Neural progenitor cell (in vitro differentiated cells): ENCODE measurements around the gene FAM3B. TPM values are rescaled to one million over a fixed set of nuclear protein-coding genes. Genes with fewer than 3 reads are reported as not detected.

Experiments used
- DNase-seq: peaks from one replicate; pipeline ENCODE4 v3.0.0-alpha.2; 2016; ENCODE audit warnings: low spot score
- H2AFZ ChIP-seq: fragments of 200-600 bp; sonication (generic); replicated peaks from 2 replicates; pipeline ENCODE4 v1.6.1; 2016; ENCODE audit warnings: antibody characterized with exemption
- H3F3A ChIP-seq: fragments of 200-600 bp; sonication (generic); 2 replicates; pipeline ENCODE4 v1.6.1; 2016; ENCODE audit warnings: antibody characterized with exemption, low read depth
- H3K27ac ChIP-seq: fragments of 200-600 bp; sonication (generic); 2 replicates; pipeline ENCODE4 v1.5.1; 2016; ENCODE audit warnings: mild to moderate bottlenecking
- H3K27me3 ChIP-seq: fragments of 200-600 bp; sonication (generic); 2 replicates; pipeline ENCODE4 v1.6.1; 2016; ENCODE audit warnings: mild to moderate bottlenecking, moderate library complexity
- H3K36me3 ChIP-seq: fragments of 200-600 bp; sonication (generic); 2 replicates; pipeline ENCODE4 v1.5.1; 2016
- H3K4me1 ChIP-seq: fragments of 200-600 bp; sonication (generic); 2 replicates; pipeline ENCODE4 v1.6.1; 2016; ENCODE audit warnings: mixed run types
- H3K4me2 ChIP-seq: fragments of 200-600 bp; sonication (generic); 2 replicates; pipeline ENCODE4 v1.6.1; 2016
- H3K4me3 ChIP-seq: fragments of 200-600 bp; sonication (generic); 2 replicates; pipeline ENCODE4 v1.5.1; 2016
- H3K79me2 ChIP-seq: fragments of 200-600 bp; sonication (generic); 2 replicates; pipeline ENCODE4 v1.6.1; 2016; ENCODE audit warnings: low read depth
- H3K9ac ChIP-seq: fragments of 200-600 bp; sonication (generic); 2 replicates; pipeline ENCODE4 v1.6.1; 2016
- H3K9me3 ChIP-seq: fragments of 200-600 bp; sonication (generic); 2 replicates; pipeline ENCODE4 v1.5.1; 2016; ENCODE audit warnings: low read depth
- H4K20me1 ChIP-seq: fragments of 200-600 bp; sonication (generic); 2 replicates; pipeline ENCODE4 v1.6.1; 2016; ENCODE audit warnings: low read depth
- H3K27ac Mint-ChIP-seq: 3 replicates; pipeline ENCODE4 v1.8.0; 2021; ENCODE audit warnings: mixed read lengths
- H3K27me3 Mint-ChIP-seq: 2 replicates; pipeline ENCODE4 v1.8.0; 2022; ENCODE audit warnings: low read depth, mild to moderate bottlenecking, inconsistent platforms, moderate library complexity, mixed read lengths; ENCODE audit not compliant: insufficient read depth
- H3K36me3 Mint-ChIP-seq: 3 replicates; pipeline ENCODE4 v1.8.0; 2021; ENCODE audit warnings: mixed read lengths
- H3K4me1 Mint-ChIP-seq: 3 replicates; pipeline ENCODE4 v1.8.0; 2021; ENCODE audit warnings: mixed read lengths
- H3K4me3 Mint-ChIP-seq: 3 replicates; pipeline ENCODE4 v1.8.0; 2021; ENCODE audit warnings: mild to moderate bottlenecking, moderate library complexity, mixed read lengths
- H3K9me3 Mint-ChIP-seq: 3 replicates; pipeline ENCODE4 v1.8.0; 2020; ENCODE audit warnings: mixed read lengths
- CTCF ChIP-seq: fragments of 200-600 bp; sonication (generic); IDR thresholded peaks from 2 replicates; pipeline ENCODE4 v1.5.1; 2017; ENCODE audit warnings: antibody characterized with exemption, mild to moderate bottlenecking
- EZH2 ChIP-seq: fragments of 200-600 bp; sonication (generic); IDR thresholded peaks from 2 replicates; pipeline ENCODE4 v1.6.1; 2017; ENCODE audit warnings: antibody characterized with exemption, mild to moderate bottlenecking, moderate library complexity
- EZH2phosphoT487 ChIP-seq: fragments of 200-600 bp; sonication (generic); IDR thresholded peaks from 2 replicates; pipeline ENCODE4 v1.6.1; 2017; ENCODE audit warnings: antibody characterized with exemption
- total RNA-seq: library from RNA; depleted of rRNA; stranded (reverse); fragments of >200 nt; gene quantifications from 2 replicates; pipeline ENCODE4 v1.2.3, GENCODE V29; 2015; ENCODE audit warnings: low replicate concordance

The FAM3B gene
- total RNA-seq, 1 donor from 2014 or later = not detected

DNA sequence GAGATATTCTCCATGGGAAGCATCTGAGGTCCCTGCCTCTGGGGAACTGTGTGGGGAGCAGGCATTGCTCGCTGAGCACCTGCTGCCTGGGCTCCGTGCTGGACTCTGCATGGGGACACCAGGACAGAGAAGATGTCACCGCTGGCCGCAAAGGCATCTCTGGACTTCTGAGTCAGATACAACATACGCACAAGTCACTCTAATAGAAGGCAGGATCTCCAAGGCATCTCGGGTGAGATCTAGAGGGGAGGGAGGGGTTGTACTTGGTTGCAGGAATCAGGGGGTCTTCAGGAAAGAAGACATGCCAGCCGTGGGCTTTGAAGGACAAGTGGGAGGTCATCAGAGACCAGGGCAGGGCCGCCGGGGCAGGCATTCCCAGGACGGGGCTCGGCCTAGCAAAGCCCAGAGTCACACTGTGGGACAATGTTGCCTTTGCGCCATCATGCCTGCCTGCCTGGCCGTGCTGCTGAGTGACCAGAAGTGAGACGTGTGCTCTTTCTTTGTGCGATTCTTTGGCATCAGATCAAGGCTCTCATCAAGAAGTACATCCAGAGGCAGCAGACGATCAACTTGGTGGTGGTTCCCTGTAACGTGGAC is 73.5 kb downstream of the FAM3B start:
- H3K4me1 ChIP-seq = no peaks in the 10 kb centered on the region
- no peak overlapping the region for H2AFZ ChIP-seq
- DNase-seq = no peak
- Mint-ChIP-seq H3K4me3 (no peak overlapping the region), H3K27me3 (peaks cover 4% of the 10 kb centered on the region), H3K9me3 (peaks cover 2% of the 10 kb centered on the region), H3K4me1 (no peaks in the 10 kb centered on the region), H3K27ac (no peak overlapping the region), H3K36me3 (no peaks in the 10 kb centered on the region)
- H3K4me2 ChIP-seq = no peak overlapping the region
- no peaks in the 10 kb centered on the region for H3K9me3 ChIP-seq
- no peaks in the 10 kb centered on the region for H3K27me3 ChIP-seq
- H3K36me3 ChIP-seq = no peaks in the 10 kb centered on the region
- no peak overlapping the region for H3K27ac ChIP-seq
- H3K79me2 ChIP-seq = no peaks in the 10 kb centered on the region
- H3K4me3 ChIP-seq = no peak overlapping the region
- TF ChIP-seq CTCF (no peak), EZH2phosphoT487 (no peak), EZH2 (no peak)
- H3K9ac ChIP-seq = no peak overlapping the region
- H3F3A ChIP-seq = no peaks in the 10 kb centered on the region
- H4K20me1 ChIP-seq = no peaks in the 10 kb centered on the region

DNA sequence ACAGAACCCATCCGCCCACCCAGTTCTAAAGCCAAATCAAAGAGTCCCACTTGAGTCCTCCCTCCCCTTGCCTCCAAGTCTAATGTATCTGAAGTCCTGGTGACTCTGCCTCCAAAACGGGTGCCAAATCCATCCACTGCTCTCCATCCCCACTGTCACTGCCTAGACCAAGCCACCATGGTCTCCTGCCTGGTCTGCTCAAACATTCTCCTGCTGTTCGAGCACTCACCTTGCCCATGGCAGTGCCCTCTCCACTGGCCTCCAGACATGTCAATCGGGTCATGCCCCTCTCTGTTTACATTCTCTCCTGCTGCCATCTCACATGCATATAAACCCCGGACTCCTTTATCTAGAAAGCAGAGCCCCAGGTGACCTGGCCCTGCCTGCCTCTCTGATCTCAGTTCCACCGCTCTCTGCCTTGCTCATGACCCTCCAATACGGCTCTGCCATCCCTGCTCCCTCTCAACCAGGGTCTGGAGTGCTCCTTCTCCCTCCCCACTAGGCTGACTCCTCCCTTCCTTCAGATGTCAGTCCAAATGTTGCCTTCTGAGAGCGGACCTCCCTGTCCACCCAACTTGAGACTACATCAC is 77.4 kb downstream of the FAM3B start:
- Histone ChIP-seq H3F3A (no peaks in the 10 kb centered on the region), H3K27ac (no peak overlapping the region), H3K36me3 (no peaks in the 10 kb centered on the region), H2AFZ (no peak overlapping the region), H3K79me2 (no peaks in the 10 kb centered on the region), H3K4me1 (no peaks in the 10 kb centered on the region), H3K4me2 (no peak overlapping the region), H3K9me3 (no peaks in the 10 kb centered on the region), H3K27me3 (no peaks in the 10 kb centered on the region), H3K4me3 (no peak overlapping the region), H4K20me1 (no peaks in the 10 kb centered on the region), H3K9ac (no peak overlapping the region)
- Mint-ChIP-seq H3K27me3 (peaks cover 6% of the 10 kb centered on the region), H3K4me1 (no peaks in the 10 kb centered on the region), H3K4me3 (peak overlapping the region; percentile 4), H3K36me3 (no peaks in the 10 kb centered on the region), H3K9me3 (peaks cover 2% of the 10 kb centered on the region), H3K27ac (no peak overlapping the region)
- DNase-seq = no peak
- TF ChIP-seq EZH2phosphoT487 = no peak
- TF ChIP-seq EZH2 = no peak
- no peak for TF ChIP-seq CTCF

GRCh38 chr21:41396558-41397075 is 80.0 kb downstream of the FAM3B start:
- H3K9me3 ChIP-seq = no peaks in the 10 kb centered on the region
- no peaks in the 10 kb centered on the region for H3K9me3 Mint-ChIP-seq
- H3K27ac Mint-ChIP-seq = no peak overlapping the region
- no peak overlapping the region for H3K9ac ChIP-seq
- no peaks in the 10 kb centered on the region for H3K79me2 ChIP-seq
- no peaks in the 10 kb centered on the region for H3F3A ChIP-seq
- DNase-seq = no peak
- H3K27me3 Mint-ChIP-seq = peaks cover 14% of the 10 kb centered on the region
- H3K36me3 ChIP-seq = no peaks in the 10 kb centered on the region
- no peak overlapping the region for H3K4me3 ChIP-seq
- H4K20me1 ChIP-seq = no peaks in the 10 kb centered on the region
- no peaks in the 10 kb centered on the region for H3K36me3 Mint-ChIP-seq
- no peak overlapping the region for H3K4me2 ChIP-seq
- no peaks in the 10 kb centered on the region for H3K4me1 Mint-ChIP-seq
- H3K4me3 Mint-ChIP-seq = no peak overlapping the region
- no peak overlapping the region for H2AFZ ChIP-seq
- no peaks in the 10 kb centered on the region for H3K27me3 ChIP-seq
- no peak for TF ChIP-seq EZH2phosphoT487
- no peak for TF ChIP-seq CTCF
- no peaks in the 10 kb centered on the region for H3K4me1 ChIP-seq
- H3K27ac ChIP-seq = no peak overlapping the region
